Panc1 (cell line): Measurements from ENCODE around the gene RNF214. TPM values are rescaled to one million over a fixed set of nuclear protein-coding genes. Genes with fewer than 3 reads are reported as not detected.
A peak's percentile ranks its signal among the peaks of the same experiment; 100 is the strongest.

ENCODE experiments used
- ATAC-seq: fragments of 200-7000 bp; cut with Tn5 transposase; 2 replicates; pipeline ENCODE4 v1.9.1; 2020; ENCODE audit warnings: mild to moderate bottlenecking, moderate library complexity
- BruUV-seq: library from RNA; stranded (reverse); fragments of 400-500 nt; replicated peaks from 2 replicates; lab custom pipeline; 2021; lab: Mats Ljungman, UMichigan
- CTCF ChIA-PET: fragments of 300-600 bp; sonication (Branson Sonifier 250); formaldehyde crosslinking; loops from one replicate; lab custom pipeline; 2022; ENCODE audit warnings: antibody characterized with exemption; lab: Charles Lee
- POLR2A ChIA-PET: fragments of 300-600 bp; sonication (Branson Sonifier 250); formaldehyde crosslinking; loops from one replicate; lab custom pipeline; 2022; ENCODE audit warnings: antibody characterized with exemption; lab: Charles Lee
- DNase-seq: peaks from one replicate; pipeline ENCODE4 v3.0.0-alpha.2; 2010; ENCODE audit warnings: low read depth, low spot score
- H3K27ac ChIP-seq: 2 replicates; pipeline ENCODE4 v1.5.1; 2011; ENCODE audit warnings: mild to moderate bottlenecking, low read length, inconsistent platforms
- H3K27me3 ChIP-seq: fragments of 200-500 bp; sonication (Bioruptor generic); 2 replicates; pipeline ENCODE4 v1.6.0; 2014; ENCODE audit warnings: low read length, inconsistent platforms; ENCODE audit not compliant: control insufficient read depth, insufficient read depth
- H3K36me3 ChIP-seq: fragments of 200-500 bp; sonication (Bioruptor generic); 2 replicates; pipeline ENCODE4 v1.5.1; 2014; ENCODE audit warnings: inconsistent platforms, mild to moderate bottlenecking, low read length, moderate library complexity; ENCODE audit not compliant: control insufficient read depth, insufficient read depth
- H3K4me1 ChIP-seq: 2 replicates; pipeline ENCODE4 v1.5.1; 2011; ENCODE audit warnings: inconsistent platforms, mild to moderate bottlenecking, low read length, moderate library complexity; ENCODE audit not compliant: control insufficient read depth, insufficient read depth
- H3K4me3 ChIP-seq, 2 experiments: 2 replicates each; pipeline ENCODE4 v1.5.1; 2011 to 2012; ENCODE audit warnings: low read depth in 2 of 2, low read length in 2 of 2, mild to moderate bottlenecking in 2 of 2, inconsistent platforms in 1 of 2, moderate library complexity in 1 of 2
- H3K9me3 ChIP-seq: fragments of 200-500 bp; sonication (Bioruptor generic); 2 replicates; pipeline ENCODE4 v1.5.1; 2014; ENCODE audit warnings: low read depth, mild to moderate bottlenecking, inconsistent platforms, low read length, moderate library complexity; ENCODE audit not compliant: control insufficient read depth, insufficient read depth
- POLR2AphosphoS5 ChIP-seq: IDR thresholded peaks from 2 replicates; pipeline ENCODE4 v1.6.1; 2012; ENCODE audit warnings: mild to moderate bottlenecking, low read depth, low read length, moderate library complexity
- SIN3A ChIP-seq: IDR thresholded peaks from 2 replicates; pipeline ENCODE4 v1.6.1; 2012; ENCODE audit warnings: low read depth, mild to moderate bottlenecking, low read length, moderate library complexity, borderline replicate concordance; ENCODE audit not compliant: insufficient read depth
- TCF7L2 ChIP-seq: IDR thresholded peaks from 2 replicates; pipeline ENCODE4 v1.6.1; 2011; ENCODE audit warnings: mild to moderate bottlenecking, low read depth, low read length, inconsistent platforms
- in situ Hi-C: cut with HindIII; loops from 2 replicates; pipeline ENCODE4 v1.10.0; 2016; ENCODE audit warnings: low sequenced_read_pairs, low pct_unique_long_range_greater_than_20kb
- intact Hi-C: fragments of 100-400 bp; cut with micrococcal nuclease; formaldehyde crosslinking; loops from one replicate; pipeline ENCODE4 v1.10.0; 2022; ENCODE audit not compliant: unreplicated experiment
- total RNA-seq: library from RNA; stranded (reverse); gene quantifications from one replicate; pipeline ENCODE4 v1.2.1, GENCODE V29; 2021; ENCODE audit not compliant: unreplicated experiment
- TF ChIP-seq, protein P1 (sequence below), 2 experiments: IDR thresholded peaks; 2 replicates each; pipeline ENCODE4 v1.6.1; 2011 to 2012; ENCODE audit warnings: low read depth in 2 of 2, control low read depth in 1 of 2, low read length in 1 of 2, mild to moderate bottlenecking in 1 of 2, moderate library complexity in 1 of 2; ENCODE audit not compliant: insufficient read depth in 1 of 2
- TF ChIP-seq, protein P2 (sequence below): fragments of 450-650 bp; IDR thresholded peaks from 2 replicates; pipeline ENCODE4 v1.5.1; 2017; ENCODE audit warnings: mild to moderate bottlenecking

RNF214 gene
- total RNA-seq, 1 experiment from 2014 or later = 39.7 TPM

DNA sequence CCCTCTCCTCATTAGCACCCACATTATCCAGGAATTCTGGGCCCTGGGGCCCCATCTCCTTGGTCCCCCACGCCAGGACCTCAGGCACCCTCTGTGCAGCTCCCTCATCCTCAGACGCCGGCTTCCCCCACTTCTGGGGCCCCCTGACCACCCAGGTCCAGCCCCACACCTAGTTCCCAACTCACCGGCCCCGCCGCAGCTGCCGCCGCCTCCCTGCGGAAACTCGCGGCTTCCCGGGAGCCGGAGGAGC, 704 bp upstream of the RNF214 start, which contains the start of gene PCSK7:
TSS of gene PCSK7 (minus strand) at position 232 of the 250 bp plus-strand sequence. CDS start 2,229 bp downstream, outside the sequence.
- no TSS peak for BruUV-seq
- Histone ChIP-seq H3K36me3 (peaks cover 3% of the 10 kb centered on the region), H3K9me3 (no peaks in the 10 kb centered on the region), H3K27me3 (no peaks in the 10 kb centered on the region), H3K27ac (peak within 1 kb of the TSS; percentile 91), H3K4me3 (peak within 1 kb of the TSS; percentile 89 to 100), H3K4me1 (peaks cover 25% of the 10 kb centered on the region)
- TF ChIP-seq, protein P1, sequence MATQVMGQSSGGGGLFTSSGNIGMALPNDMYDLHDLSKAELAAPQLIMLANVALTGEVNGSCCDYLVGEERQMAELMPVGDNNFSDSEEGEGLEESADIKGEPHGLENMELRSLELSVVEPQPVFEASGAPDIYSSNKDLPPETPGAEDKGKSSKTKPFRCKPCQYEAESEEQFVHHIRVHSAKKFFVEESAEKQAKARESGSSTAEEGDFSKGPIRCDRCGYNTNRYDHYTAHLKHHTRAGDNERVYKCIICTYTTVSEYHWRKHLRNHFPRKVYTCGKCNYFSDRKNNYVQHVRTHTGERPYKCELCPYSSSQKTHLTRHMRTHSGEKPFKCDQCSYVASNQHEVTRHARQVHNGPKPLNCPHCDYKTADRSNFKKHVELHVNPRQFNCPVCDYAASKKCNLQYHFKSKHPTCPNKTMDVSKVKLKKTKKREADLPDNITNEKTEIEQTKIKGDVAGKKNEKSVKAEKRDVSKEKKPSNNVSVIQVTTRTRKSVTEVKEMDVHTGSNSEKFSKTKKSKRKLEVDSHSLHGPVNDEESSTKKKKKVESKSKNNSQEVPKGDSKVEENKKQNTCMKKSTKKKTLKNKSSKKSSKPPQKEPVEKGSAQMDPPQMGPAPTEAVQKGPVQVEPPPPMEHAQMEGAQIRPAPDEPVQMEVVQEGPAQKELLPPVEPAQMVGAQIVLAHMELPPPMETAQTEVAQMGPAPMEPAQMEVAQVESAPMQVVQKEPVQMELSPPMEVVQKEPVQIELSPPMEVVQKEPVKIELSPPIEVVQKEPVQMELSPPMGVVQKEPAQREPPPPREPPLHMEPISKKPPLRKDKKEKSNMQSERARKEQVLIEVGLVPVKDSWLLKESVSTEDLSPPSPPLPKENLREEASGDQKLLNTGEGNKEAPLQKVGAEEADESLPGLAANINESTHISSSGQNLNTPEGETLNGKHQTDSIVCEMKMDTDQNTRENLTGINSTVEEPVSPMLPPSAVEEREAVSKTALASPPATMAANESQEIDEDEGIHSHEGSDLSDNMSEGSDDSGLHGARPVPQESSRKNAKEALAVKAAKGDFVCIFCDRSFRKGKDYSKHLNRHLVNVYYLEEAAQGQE (IDR thresholded peaks at IDR 0.05; ENCODE audit: insufficient read depth in 1 of 2, low read depth in 2 of 2, low read length in 1 of 2) = no peak
- no peak for TF ChIP-seq TCF7L2
- TF ChIP-seq, protein P2, sequence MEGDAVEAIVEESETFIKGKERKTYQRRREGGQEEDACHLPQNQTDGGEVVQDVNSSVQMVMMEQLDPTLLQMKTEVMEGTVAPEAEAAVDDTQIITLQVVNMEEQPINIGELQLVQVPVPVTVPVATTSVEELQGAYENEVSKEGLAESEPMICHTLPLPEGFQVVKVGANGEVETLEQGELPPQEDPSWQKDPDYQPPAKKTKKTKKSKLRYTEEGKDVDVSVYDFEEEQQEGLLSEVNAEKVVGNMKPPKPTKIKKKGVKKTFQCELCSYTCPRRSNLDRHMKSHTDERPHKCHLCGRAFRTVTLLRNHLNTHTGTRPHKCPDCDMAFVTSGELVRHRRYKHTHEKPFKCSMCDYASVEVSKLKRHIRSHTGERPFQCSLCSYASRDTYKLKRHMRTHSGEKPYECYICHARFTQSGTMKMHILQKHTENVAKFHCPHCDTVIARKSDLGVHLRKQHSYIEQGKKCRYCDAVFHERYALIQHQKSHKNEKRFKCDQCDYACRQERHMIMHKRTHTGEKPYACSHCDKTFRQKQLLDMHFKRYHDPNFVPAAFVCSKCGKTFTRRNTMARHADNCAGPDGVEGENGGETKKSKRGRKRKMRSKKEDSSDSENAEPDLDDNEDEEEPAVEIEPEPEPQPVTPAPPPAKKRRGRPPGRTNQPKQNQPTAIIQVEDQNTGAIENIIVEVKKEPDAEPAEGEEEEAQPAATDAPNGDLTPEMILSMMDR = no peak
- peak; percentile 77; the same call in 1 of the 2 replicates for TF ChIP-seq SIN3A
- DNase-seq = no peak
- no peak for ATAC-seq
- POLR2A ChIA-PET = no interaction called here
- intact Hi-C loops (no loop called here), in situ Hi-C loops (no loop called here)
- CTCF ChIA-PET = interaction anchor here (0.9 kb wide), 1 partner anchor 50 kb away, joined by 3 read pairs; no protein-coding TSS in a partner anchor

DNA sequence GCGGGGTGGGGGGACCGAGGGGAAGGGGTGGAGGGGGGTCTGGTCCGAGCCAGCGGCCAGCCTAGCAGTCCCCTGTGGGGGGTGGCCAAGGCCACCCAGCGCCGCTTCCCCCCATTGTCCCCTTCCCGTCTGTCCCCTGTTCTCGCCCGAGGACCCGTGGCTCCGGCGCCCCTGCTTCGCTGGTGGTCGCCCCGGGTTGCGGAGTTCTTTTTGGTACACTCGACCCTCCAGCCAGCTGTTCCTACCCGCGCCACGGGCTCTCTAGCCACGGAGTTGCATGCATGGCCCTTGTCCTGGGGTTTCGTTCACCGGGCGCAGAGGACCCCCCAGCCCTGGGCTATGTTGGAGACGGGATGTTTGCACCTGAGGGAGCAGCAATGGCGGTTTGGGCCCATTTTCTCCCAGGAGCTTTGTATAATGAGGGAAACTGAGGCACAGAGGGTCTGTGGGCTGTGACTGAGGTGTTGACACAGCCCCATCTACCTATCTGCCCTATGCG, 489 bp downstream of the RNF214 start:
- Histone ChIP-seq H3K9me3 (no peaks in the 10 kb centered on the region), H3K36me3 (peaks cover 3% of the 10 kb centered on the region), H3K4me1 (peaks cover 25% of the 10 kb centered on the region), H3K27me3 (no peaks in the 10 kb centered on the region), H3K4me3 (peak overlapping the region; percentile 73 to 85), H3K27ac (peak overlapping the region; percentile 91)
- TF ChIP-seq POLR2AphosphoS5 = no peak
- TF ChIP-seq, protein P2 = no peak
- TF ChIP-seq SIN3A = no peak
- TF ChIP-seq TCF7L2 = no peak
- TF ChIP-seq, protein P1 (IDR thresholded peaks at IDR 0.05; ENCODE audit: insufficient read depth in 1 of 2, low read depth in 2 of 2, low read length in 1 of 2) = no peak
- POLR2A ChIA-PET = no interaction called here
- intact Hi-C loops (no loop called here), in situ Hi-C loops (no loop called here)
- DNase-seq (no peak), ATAC-seq (peak; percentile 19)
- no TSS peak for BruUV-seq
- CTCF ChIA-PET = interaction anchor here (0.9 kb wide), 1 partner anchor 95 kb away, joined by 3 read pairs; the partner anchor contains the start of gene CEP164
